Activated CD8-positive, alpha-beta memory T cell treated with anti-CD3 and anti-CD28 coated beads, Interleukin-2, amount 50 U/mL, for 1 hour (primary cell): ENCODE results near the gene VPS13D.

Experiments used
- DNase-seq: peaks from one replicate; pipeline ENCODE4 v3.0.0-alpha.2; 2020; ENCODE audit errors: extremely low read depth

VPS13D gene

GRCh38 chr1:12335815-12336214 is 106.0 kb downstream of the VPS13D start:
- no peak for DNase-seq

DNA sequence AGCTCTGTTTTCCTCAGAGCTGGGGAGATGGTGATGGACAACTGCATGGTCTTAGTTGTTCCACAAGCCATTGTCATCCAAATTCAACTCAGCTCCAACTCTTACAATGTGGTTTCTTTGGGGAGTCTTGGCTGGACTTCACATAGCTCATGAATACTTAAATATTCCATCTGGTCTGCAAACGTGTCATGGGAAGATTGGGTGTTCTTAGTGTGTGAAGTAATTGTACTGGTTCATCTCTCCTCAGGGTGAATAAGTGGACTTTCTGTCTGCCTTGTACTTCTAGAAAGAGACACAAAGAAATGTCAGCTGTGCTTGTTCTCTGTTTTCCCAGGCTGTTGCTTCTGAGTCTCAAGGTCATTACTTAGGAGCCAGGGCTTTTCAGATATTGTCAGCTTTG is 106.6 kb downstream of the VPS13D start:
- no peak for DNase-seq

DNA sequence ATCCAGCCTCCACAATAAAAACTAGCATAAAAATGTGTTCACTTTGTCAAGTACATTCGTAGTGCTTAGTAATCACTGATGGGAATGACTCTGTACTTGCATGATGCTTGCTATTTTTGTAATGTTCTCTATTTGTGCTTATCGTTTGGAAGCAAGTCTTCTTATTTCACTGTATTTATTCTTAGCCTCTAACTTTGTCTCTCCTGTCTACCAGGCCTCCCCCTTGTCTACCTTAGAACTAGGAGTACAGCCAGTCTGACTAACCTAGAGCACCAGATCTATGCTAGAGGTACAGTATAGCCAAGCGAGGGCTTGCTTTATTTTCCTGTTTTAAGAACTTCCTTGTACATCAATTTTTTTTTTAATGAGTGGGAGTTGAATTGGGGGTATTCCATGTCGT is 108.2 kb downstream of the VPS13D start:
- DNase-seq = no peak

- no peak for DNase-seq
Measured at GRCh38 chr1:12338823-12339222, 109.0 kb downstream of the VPS13D start.

DNA sequence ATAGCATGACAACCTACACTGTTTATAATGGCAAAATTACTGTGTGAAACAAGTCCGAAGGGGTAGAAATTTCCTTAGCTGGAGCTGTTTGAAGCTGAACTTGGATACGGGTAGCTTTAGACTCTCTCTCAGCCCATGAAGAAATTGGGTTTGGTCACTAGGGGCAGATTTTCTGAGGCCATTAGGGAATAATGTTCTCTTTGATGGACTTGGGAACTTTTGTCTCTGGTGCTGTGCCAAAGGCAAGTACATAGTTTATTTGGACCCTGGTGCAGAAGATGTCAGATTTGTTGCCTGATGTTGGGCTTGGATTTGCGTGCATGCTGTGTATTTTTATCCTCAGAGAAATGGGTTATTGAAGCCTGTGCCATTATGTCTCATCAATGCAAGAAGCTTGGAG is 109.6 kb downstream of the VPS13D start:
- DNase-seq = no peak

GRCh38 chr1:12339811-12340543 is 110.1 kb downstream of the VPS13D start:
- no peak for DNase-seq

GRCh38 chr1:12340544-12340930 is 110.7 kb downstream of the VPS13D start:
- DNase-seq = no peak

DNA sequence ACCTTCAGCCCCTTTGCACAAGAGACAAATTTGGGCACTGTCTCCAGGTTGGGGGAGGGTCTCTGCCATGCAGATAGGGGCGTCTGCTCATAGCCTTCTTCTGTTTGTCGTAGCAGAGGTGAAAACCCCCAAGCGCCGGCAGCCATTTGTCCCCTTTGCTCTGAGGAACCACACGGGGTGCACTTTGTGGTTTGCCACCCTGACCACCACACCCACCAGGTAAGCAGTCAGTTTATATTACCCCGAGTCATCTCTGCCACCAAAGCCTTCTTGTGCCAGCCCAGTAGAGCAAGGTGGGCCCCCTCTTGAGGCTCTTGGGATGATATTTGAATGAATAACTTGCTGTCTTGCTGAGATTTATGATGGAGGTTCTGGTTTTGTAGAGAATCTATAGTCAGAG is 111.8 kb downstream of the VPS13D start:
- no peak for DNase-seq

DNA sequence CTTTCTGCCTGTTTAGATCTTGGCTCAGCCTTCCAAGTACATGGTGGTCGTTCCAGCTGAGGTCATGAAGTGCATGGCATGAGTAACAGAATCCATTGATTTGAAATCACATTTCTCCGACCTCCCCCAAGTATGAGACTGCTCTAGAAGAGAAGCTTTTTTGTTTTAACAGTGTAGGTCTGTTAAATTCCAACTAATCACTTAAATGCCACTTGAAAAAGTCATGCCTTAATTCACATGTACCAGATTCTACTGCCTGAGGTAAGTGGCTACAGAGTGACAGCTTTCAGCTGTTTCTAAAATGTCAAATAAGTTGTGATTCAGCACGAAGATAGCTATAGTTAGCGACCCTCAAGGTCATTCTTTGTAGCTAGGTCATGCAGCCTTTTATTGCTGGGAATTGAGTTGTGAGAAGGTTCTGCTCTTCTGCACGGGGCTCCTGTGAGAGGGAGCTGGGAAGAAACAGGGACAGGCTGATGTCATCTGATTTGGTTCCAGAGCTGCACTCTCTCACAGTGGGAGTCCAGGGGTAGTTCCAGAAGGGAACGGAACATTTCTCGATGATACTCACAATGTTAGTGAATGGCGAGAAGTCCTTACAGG is 112.7 kb downstream of the VPS13D start:
- DNase-seq = no peak

DNA sequence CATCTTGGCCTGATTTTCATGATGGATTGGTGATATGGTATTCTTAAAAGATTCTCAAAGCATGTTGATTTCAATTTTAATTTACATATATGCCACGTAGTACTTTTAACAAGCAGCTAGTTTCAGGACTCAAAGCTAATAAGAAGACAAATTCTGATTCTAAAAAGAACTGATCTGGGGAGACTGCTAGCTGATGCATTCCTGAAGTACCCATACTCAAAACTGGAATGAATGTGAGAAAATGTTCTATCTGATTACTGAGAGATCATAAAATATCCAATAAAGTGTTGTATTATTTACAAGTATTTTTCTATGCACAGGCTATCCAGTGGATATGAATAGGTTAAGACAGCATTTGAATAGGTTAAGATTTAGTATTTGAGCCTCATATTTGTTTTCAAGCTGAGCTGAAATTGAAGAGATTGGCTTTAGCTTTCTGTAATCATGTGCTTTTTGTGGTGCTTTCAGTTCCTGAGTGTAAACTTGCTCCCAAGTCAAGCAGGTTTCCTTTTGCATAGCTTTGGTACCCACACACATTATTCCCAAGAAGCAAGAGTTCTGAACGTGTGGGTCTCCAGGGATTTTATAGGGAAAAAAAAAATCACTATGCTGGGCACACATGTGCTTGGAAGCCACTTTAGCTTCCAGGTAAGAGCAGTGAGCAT is 114.1 kb downstream of the VPS13D start:
- no peak for DNase-seq

- DNase-seq = no peak
Measured at GRCh38 chr1:12344596-12345349, 114.9 kb downstream of the VPS13D start.

DNA sequence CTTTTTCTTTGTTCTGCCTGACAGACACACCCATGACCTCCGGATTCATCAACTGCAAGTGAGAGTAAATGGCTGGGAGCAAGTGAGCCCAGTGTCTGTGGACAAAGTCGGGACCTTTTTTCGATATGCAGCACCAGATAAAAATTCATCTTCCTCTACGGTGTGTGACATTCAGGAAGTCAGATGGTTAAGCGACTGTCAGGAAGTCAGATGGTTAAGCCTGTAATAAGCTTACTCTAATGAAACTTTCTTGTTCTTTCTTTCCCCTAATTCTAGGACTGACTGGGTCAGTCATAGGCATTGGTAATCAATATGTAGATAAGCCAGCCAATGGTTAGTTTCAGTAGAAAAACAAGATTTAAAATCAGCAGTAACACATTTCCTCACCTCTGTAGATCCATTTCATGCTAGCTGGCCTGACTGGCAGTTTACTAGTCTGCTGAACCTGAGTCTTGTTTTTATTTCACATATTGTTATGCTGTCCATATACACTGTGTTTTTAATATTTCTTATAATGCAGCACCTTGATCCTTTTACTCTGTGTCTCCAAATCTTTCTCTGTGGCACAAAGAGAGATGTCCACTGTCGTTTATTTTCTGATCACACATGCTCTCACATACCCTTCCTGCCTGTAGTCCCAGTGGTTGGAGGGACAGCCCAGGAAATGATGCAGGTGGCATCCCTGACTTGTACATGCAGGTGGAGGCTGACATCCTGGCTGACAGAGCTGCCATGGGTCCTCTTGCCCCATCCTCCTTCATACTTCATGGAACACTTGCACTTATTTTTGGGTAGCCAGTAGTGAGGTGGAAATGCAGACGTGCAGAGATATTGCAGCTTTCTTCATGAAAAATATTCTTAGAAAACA is 115.8 kb downstream of the VPS13D start:
- DNase-seq = no peak

- no peak for DNase-seq
Measured at GRCh38 chr1:12346483-12347151, 116.8 kb downstream of the VPS13D start.

GRCh38 chr1:12348113-12348512 is 118.3 kb downstream of the VPS13D start:
- no peak for DNase-seq

GRCh38 chr1:12353981-12354380 is 124.2 kb downstream of the VPS13D start:
- DNase-seq = no peak

GRCh38 chr1:12356004-12356890 is 126.4 kb downstream of the VPS13D start:
- no peak for DNase-seq

GRCh38 chr1:12358499-12358898 is 128.7 kb downstream of the VPS13D start:
- no peak for DNase-seq

GRCh38 chr1:12359359-12360133 is 129.7 kb downstream of the VPS13D start:
- no peak for DNase-seq

GRCh38 chr1:12368646-12369045 is 138.8 kb downstream of the VPS13D start:
- no peak for DNase-seq
